ENCODE data around the gene CARHSP1. TPM values are rescaled to one million over a fixed set of nuclear protein-coding genes. Genes with fewer than 3 reads are reported as not detected.

CARHSP1 gene
- polyA plus RNA-seq, 4 donors = 51.6 to 103 (median 88.8) TPM

- H3K4me3 ChIP-seq (ENCODE audit: low read depth in 1 of 3, low read length in 3 of 3) = no peak overlapping the region
- no peak overlapping the region for H3K27ac ChIP-seq (ENCODE audit: low read depth in 1 of 3, low read length in 2 of 3)
- H3K9me3 ChIP-seq (ENCODE audit: control insufficient read depth in 2 of 2, insufficient read depth in 1 of 2, low read depth in 1 of 2, low read length in 1 of 2) = no peaks in the 10 kb centered on the region
- H3K36me3 ChIP-seq (ENCODE audit: control insufficient read depth in 3 of 3, insufficient read depth in 2 of 3, low read depth in 1 of 3, low read length in 3 of 3) = peaks cover 40 to 64% (median 47%) of the 10 kb centered on the region in 3 donors
- DNase-seq (no peak), FAIRE-seq (no peak)
- no peaks in the 10 kb centered on the region for H3K4me1 ChIP-seq (ENCODE audit: control insufficient read depth in 3 of 3, insufficient read depth in 2 of 3, low read depth in 1 of 3, low read length in 2 of 3)
- 84 to 90% (median 88%) methylated on average over 9 of the region's 9 CpGs for WGBS, 3 donors
- H3K27me3 ChIP-seq (ENCODE audit: control insufficient read depth in 3 of 3, insufficient read depth in 3 of 3, low read length in 3 of 3) = no peaks in the 10 kb centered on the region
Measured at GRCh38 chr16:8899709-8900317, 31.0 kb upstream of the CARHSP1 start.

GRCh38 chr16:8898660-8899318 lies 30.0 kb upstream of the CARHSP1 start:
- FAIRE-seq (no peak), DNase-seq (no peak)
- H3K4me3 ChIP-seq (ENCODE audit: low read depth in 1 of 3, low read length in 3 of 3) = no peak overlapping the region
- no peak overlapping the region for H3K27ac ChIP-seq (ENCODE audit: low read depth in 1 of 3, low read length in 2 of 3)
- H3K4me1 ChIP-seq (ENCODE audit: control insufficient read depth in 3 of 3, insufficient read depth in 2 of 3, low read depth in 1 of 3, low read length in 2 of 3) = no peaks in the 10 kb centered on the region
- 95 to 99% (median 97%) methylated on average over 3 of the region's 3 CpGs for WGBS, 3 donors
- no peaks in the 10 kb centered on the region for H3K27me3 ChIP-seq (ENCODE audit: control insufficient read depth in 3 of 3, insufficient read depth in 3 of 3, low read length in 3 of 3)
- H3K9me3 ChIP-seq (ENCODE audit: control insufficient read depth in 2 of 2, insufficient read depth in 1 of 2, low read depth in 1 of 2, low read length in 1 of 2) = no peaks in the 10 kb centered on the region
- H3K36me3 ChIP-seq (ENCODE audit: control insufficient read depth in 3 of 3, insufficient read depth in 2 of 3, low read depth in 1 of 3, low read length in 3 of 3) = peaks cover 36 to 64% (median 49%) of the 10 kb centered on the region in 3 donors

DNA sequence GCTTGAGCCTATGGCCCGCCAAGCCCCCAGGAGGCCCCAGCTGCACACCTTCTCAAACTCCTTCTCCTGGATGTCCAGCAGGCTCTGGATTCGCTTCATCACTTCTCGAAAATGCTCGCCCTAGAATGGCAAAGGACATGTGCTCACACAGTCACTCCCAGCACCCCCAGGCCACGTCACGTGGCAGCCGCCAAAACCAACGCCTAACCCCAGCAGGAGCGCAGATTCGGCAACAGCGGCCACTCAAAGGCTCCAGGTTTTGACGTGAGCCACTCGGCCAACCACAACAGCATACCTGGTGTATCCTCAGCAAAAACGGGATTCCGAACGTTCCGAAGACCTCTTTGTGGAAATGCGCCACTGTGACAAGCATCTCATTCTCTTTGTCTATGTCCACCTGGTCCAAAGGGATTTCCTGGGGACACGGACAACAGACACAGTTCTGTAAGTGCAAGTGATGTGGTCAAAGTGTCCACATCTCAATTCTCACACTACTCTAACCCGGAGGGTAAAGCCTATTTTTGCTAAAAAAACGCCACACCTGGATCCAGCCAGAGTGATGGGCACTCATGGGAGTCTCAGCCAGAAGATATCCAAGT lies 26.0 kb upstream of the CARHSP1 start:
- peaks cover 22 to 71% (median 40%) of the 10 kb centered on the region in 3 donors for H3K36me3 ChIP-seq (ENCODE audit: control insufficient read depth in 3 of 3, insufficient read depth in 2 of 3, low read depth in 1 of 3, low read length in 3 of 3)
- no peak overlapping the region for H3K4me3 ChIP-seq (ENCODE audit: low read depth in 1 of 3, low read length in 3 of 3)
- 95 to 97% (median 96%) methylated on average over 21 of the region's 21 CpGs for WGBS, 3 donors
- H3K27me3 ChIP-seq (ENCODE audit: control insufficient read depth in 3 of 3, insufficient read depth in 3 of 3, low read length in 3 of 3) = no peaks in the 10 kb centered on the region
- FAIRE-seq (no peak), DNase-seq (no peak)
- H3K9me3 ChIP-seq (ENCODE audit: control insufficient read depth in 2 of 2, insufficient read depth in 1 of 2, low read depth in 1 of 2, low read length in 1 of 2) = no peaks in the 10 kb centered on the region
- H3K4me1 ChIP-seq (ENCODE audit: control insufficient read depth in 3 of 3, insufficient read depth in 2 of 3, low read depth in 1 of 3, low read length in 2 of 3) = no peaks in the 10 kb centered on the region
- no peak overlapping the region for H3K27ac ChIP-seq (ENCODE audit: low read depth in 1 of 3, low read length in 2 of 3)

GRCh38 chr16:8893976-8894690 lies 25.3 kb upstream of the CARHSP1 start:
- FAIRE-seq (no peak), DNase-seq (no peak)
- no peaks in the 10 kb centered on the region for H3K9me3 ChIP-seq (ENCODE audit: control insufficient read depth in 2 of 2, insufficient read depth in 1 of 2, low read depth in 1 of 2, low read length in 1 of 2)
- no peaks in the 10 kb centered on the region for H3K4me1 ChIP-seq (ENCODE audit: control insufficient read depth in 3 of 3, insufficient read depth in 2 of 3, low read depth in 1 of 3, low read length in 2 of 3)
- no peak overlapping the region for H3K4me3 ChIP-seq (ENCODE audit: low read depth in 1 of 3, low read length in 3 of 3)
- H3K36me3 ChIP-seq (ENCODE audit: control insufficient read depth in 3 of 3, insufficient read depth in 2 of 3, low read depth in 1 of 3, low read length in 3 of 3) = peaks cover 22 to 75% (median 37%) of the 10 kb centered on the region in 3 donors
- H3K27ac ChIP-seq (ENCODE audit: low read depth in 1 of 3, low read length in 2 of 3) = no peak overlapping the region
- H3K27me3 ChIP-seq (ENCODE audit: control insufficient read depth in 3 of 3, insufficient read depth in 3 of 3, low read length in 3 of 3) = no peaks in the 10 kb centered on the region
- 84 to 90% (median 90%) methylated on average over 13 to 14 of the region's 14 CpGs for WGBS, 3 donors

GRCh38 chr16:8893426-8893825 lies 24.6 kb upstream of the CARHSP1 start:
- FAIRE-seq (no peak), DNase-seq (no peak)
- Histone ChIP-seq H3K36me3 (ENCODE audit: control insufficient read depth in 3 of 3, insufficient read depth in 2 of 3, low read depth in 1 of 3, low read length in 3 of 3) (peaks cover 19 to 79% (median 34%) of the 10 kb centered on the region in 3 donors), H3K9me3 (ENCODE audit: control insufficient read depth in 2 of 2, insufficient read depth in 1 of 2, low read depth in 1 of 2, low read length in 1 of 2) (no peaks in the 10 kb centered on the region), H3K4me1 (ENCODE audit: control insufficient read depth in 3 of 3, insufficient read depth in 2 of 3, low read depth in 1 of 3, low read length in 2 of 3) (no peaks in the 10 kb centered on the region), H3K4me3 (ENCODE audit: low read depth in 1 of 3, low read length in 3 of 3) (no peak overlapping the region), H3K27me3 (ENCODE audit: control insufficient read depth in 3 of 3, insufficient read depth in 3 of 3, low read length in 3 of 3) (no peaks in the 10 kb centered on the region), H3K27ac (ENCODE audit: low read depth in 1 of 3, low read length in 2 of 3) (no peak overlapping the region)
- 80 to 86% (median 86%) methylated on average over 9 of the region's 9 CpGs for WGBS, 3 donors

DNA sequence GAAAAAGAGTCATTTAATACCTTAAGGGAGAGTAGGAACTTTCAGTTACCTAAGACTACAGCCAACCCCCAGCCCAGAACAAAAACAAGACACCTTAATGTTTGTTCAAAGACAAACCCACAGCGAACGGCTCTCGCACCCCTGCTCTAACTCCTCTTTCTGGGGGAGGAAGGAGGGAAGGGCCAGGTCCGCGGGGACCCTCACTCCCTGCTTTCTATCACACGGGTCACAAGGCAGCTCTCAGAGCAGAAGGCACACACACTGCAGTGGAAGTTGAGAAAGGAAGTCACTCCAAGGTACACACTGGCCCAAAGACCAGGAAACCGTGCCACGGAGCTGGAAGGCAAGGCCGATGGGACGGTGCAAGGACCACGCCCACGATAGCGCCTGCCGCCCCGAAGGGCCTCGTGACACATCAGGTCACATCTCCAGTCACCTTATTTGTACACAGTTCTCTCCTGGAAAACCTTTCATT lies 23.3 kb upstream of the CARHSP1 start:
- H3K36me3 ChIP-seq (ENCODE audit: control insufficient read depth in 3 of 3, insufficient read depth in 2 of 3, low read depth in 1 of 3, low read length in 3 of 3) = peaks cover 17 to 83% (median 29%) of the 10 kb centered on the region in 3 donors
- no peak for FAIRE-seq
- H3K4me1 ChIP-seq (ENCODE audit: control insufficient read depth in 3 of 3, insufficient read depth in 2 of 3, low read depth in 1 of 3, low read length in 2 of 3) = no peaks in the 10 kb centered on the region
- H3K27ac ChIP-seq (ENCODE audit: low read depth in 1 of 3, low read length in 2 of 3) = peak overlapping the region in 1 of 3 donors; percentile 7
- no peaks in the 10 kb centered on the region for H3K9me3 ChIP-seq (ENCODE audit: control insufficient read depth in 2 of 2, insufficient read depth in 1 of 2, low read depth in 1 of 2, low read length in 1 of 2)
- no peak overlapping the region for H3K4me3 ChIP-seq (ENCODE audit: low read depth in 1 of 3, low read length in 3 of 3)
- DNase-seq = no peak
- 80 to 85% (median 82%) methylated on average over 16 of the region's 16 CpGs for WGBS, 3 donors
- H3K27me3 ChIP-seq (ENCODE audit: control insufficient read depth in 3 of 3, insufficient read depth in 3 of 3, low read length in 3 of 3) = no peaks in the 10 kb centered on the region

DNA sequence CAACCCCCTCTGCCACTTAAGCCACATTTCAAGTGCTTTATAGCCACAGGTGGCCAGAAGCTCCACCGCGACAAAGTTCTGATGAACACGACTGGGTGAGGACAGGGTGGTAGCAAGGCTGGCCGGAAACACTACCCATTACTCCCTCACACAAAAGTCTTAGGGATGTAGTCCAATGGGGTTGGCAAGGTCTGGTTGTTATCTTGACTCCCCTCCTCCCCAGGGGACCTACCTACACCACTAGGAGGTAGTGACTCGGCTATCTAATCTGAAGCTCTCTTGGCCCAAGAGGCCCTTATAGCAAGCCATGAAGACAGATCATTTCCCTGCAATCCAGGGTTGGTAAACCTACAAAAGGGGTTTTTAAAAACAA lies 21.7 kb upstream of the CARHSP1 start:
- no peak overlapping the region for H3K27ac ChIP-seq (ENCODE audit: low read depth in 1 of 3, low read length in 2 of 3)
- H3K27me3 ChIP-seq (ENCODE audit: control insufficient read depth in 3 of 3, insufficient read depth in 3 of 3, low read length in 3 of 3) = no peaks in the 10 kb centered on the region
- FAIRE-seq (no peak), DNase-seq (no peak)
- no peak overlapping the region for H3K4me3 ChIP-seq (ENCODE audit: low read depth in 1 of 3, low read length in 3 of 3)
- no peaks in the 10 kb centered on the region for H3K9me3 ChIP-seq (ENCODE audit: control insufficient read depth in 2 of 2, insufficient read depth in 1 of 2, low read depth in 1 of 2, low read length in 1 of 2)
- 84 to 91% (median 85%) methylated on average over 5 of the region's 5 CpGs for WGBS, 3 donors
- peaks cover 0 to 13% (median 5%) of the 10 kb centered on the region in 3 donors for H3K4me1 ChIP-seq (ENCODE audit: control insufficient read depth in 3 of 3, insufficient read depth in 2 of 3, low read depth in 1 of 3, low read length in 2 of 3)
- peaks cover 7 to 74% (median 20%) of the 10 kb centered on the region in 3 donors for H3K36me3 ChIP-seq (ENCODE audit: control insufficient read depth in 3 of 3, insufficient read depth in 2 of 3, low read depth in 1 of 3, low read length in 3 of 3)

- no peak overlapping the region for H3K4me3 ChIP-seq (ENCODE audit: low read depth in 1 of 3, low read length in 3 of 3)
- no peak overlapping the region for H3K27ac ChIP-seq (ENCODE audit: low read depth in 1 of 3, low read length in 2 of 3)
- H3K9me3 ChIP-seq (ENCODE audit: control insufficient read depth in 2 of 2, insufficient read depth in 1 of 2, low read depth in 1 of 2, low read length in 1 of 2) = no peaks in the 10 kb centered on the region
- FAIRE-seq = no peak
- DNase-seq = no peak
- peaks cover 5 to 72% (median 17%) of the 10 kb centered on the region in 3 donors for H3K36me3 ChIP-seq (ENCODE audit: control insufficient read depth in 3 of 3, insufficient read depth in 2 of 3, low read depth in 1 of 3, low read length in 3 of 3)
- no peaks in the 10 kb centered on the region for H3K27me3 ChIP-seq (ENCODE audit: control insufficient read depth in 3 of 3, insufficient read depth in 3 of 3, low read length in 3 of 3)
- H3K4me1 ChIP-seq (ENCODE audit: control insufficient read depth in 3 of 3, insufficient read depth in 2 of 3, low read depth in 1 of 3, low read length in 2 of 3) = peaks cover 0 to 18% (median 5%) of the 10 kb centered on the region in 3 donors
- 71 to 78% (median 77%) methylated on average over 14 of the region's 14 CpGs for WGBS, 3 donors
Measured at GRCh38 chr16:8889893-8890548, 21.2 kb upstream of the CARHSP1 start.
